Kidney capillary endothelial cell (primary cell): ENCODE results near the gene SPEM2.
A peak's percentile ranks its signal among the peaks of the same experiment; 100 is the strongest.

Experiments
- DNase-seq: peaks from one replicate; pipeline ENCODE4 v3.0.0-alpha.2; 2018; ENCODE audit warnings: low spot score

SPEM2 gene

DNA sequence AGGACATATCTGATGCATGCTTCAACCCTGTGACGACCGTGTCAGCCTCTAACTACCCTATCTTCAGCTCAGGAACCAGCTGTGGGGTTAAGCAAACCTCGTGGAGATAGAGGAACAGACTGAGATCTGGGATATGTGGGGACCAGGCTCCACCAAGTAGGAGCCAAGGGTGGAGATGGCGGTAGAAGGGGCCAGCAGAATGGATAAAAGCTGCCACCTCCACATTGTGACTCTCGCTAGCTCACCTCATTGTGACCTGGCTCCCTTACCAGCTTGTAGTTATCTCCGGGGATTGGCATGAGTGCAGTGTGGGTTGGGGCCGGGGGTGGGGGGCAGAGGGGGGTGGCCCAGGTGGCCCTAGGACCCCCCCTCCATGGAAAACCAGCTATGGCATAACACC is at the start of gene SPEM2:
SPEM2 (plus strand) TSS at position 301 of the 400 bp plus-strand sequence; CDS start at position 374, 73 bp downstream.
- DNase-seq, result no peak

GRCh38 chr17:7379134-7379533 is 46.3 kb upstream of the SPEM2 start:
- DNase-seq, result no peak

DNA sequence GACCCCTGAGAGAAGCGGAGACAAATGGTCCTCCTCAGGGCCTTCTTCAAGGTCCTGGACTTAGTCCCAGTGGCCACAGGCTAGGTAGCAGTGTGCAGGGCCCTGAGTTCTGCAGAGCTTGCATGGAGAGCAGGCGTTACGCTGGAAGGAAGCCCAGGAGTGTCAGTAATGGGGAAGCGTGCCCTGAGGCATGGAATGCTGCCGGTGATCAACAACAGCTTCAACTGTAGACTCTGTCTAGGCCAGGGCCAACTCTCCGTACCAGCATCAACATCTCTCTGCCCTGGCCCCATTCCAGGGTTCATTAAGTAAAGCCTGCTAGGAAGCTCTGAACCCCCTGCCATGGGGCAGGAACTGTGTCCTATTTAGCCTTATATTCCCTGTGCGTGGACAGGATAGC is 45.1 kb upstream of the SPEM2 start:
- DNase-seq, result no peak

GRCh38 chr17:7380855-7381683 is 44.3 kb upstream of the SPEM2 start, which contains the start of gene TNK1:
TNK1 (plus strand) TSS chr17:7381089; CDS start chr17:7382927, 1,838 bp downstream.
- no peak for DNase-seq

DNA sequence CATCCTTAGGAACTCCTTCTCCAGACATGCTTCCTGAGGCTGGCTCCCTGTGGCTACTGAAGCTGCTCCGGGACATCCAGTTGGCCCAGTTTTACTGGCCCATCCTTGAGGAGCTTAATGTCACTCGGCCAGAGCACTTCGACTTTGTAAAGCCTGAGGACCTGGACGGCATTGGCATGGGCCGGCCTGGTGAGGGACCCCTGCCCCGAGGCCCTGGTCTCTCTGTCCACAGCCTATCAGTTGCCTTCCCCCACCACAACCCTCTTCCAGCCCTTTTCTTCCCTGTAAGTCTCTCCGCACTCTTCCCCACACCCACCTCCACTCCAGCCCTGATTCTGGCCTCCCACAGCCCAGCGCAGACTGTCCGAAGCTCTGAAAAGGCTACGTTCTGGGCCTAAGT is 42.5 kb upstream of the SPEM2 start:
- no peak for DNase-seq

DNA sequence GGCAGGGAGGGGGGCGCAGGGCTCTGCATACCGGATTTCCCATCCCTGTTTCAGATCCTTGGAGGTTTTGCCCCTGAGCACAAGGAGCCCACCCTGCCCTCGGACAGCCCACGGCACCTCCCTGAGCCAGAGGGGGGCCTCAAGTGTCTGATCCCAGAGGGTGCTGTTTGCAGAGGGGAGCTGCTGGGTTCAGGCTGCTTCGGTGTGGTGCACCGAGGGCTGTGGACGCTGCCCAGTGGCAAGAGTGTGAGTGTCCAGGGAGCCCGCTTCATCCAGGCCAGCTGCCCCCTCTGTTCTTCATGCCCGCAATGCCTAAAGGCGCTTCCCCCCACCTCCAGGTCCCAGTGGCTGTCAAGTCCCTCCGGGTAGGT is 42.1 kb upstream of the SPEM2 start:
- DNase-seq, result no peak

DNA sequence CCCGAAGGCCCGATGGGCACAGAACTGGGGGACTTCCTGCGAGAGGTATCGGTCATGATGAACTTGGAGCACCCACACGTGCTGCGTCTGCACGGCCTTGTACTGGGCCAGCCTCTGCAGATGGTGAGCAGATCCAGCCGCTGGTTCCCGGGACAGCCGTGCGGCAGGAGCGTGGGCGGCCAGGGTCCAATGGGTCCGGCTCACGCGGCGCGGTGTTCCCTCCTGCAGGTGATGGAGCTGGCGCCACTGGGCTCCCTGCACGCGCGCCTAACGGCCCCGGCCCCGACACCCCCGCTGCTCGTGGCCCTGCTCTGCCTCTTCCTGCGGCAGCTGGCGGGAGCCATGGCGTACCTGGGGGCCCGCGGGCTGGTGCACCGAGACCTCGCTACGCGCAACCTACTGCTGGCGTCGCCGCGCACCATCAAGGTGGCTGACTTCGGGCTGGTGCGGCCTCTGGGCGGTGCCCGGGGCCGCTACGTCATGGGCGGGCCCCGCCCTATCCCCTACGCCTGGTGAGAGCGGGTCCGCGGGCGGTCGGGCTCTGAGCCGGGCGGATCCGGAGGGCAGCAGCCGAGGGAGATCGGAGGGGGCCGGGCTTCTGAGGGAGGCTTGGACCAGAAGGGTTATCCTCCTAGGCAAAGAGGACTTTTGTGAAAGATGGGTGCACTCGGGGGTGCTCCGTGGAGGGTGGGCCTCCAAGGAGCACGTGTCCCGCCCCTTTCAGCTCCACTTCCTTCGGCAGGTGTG is 41.5 kb upstream of the SPEM2 start:
- no peak for DNase-seq

DNA sequence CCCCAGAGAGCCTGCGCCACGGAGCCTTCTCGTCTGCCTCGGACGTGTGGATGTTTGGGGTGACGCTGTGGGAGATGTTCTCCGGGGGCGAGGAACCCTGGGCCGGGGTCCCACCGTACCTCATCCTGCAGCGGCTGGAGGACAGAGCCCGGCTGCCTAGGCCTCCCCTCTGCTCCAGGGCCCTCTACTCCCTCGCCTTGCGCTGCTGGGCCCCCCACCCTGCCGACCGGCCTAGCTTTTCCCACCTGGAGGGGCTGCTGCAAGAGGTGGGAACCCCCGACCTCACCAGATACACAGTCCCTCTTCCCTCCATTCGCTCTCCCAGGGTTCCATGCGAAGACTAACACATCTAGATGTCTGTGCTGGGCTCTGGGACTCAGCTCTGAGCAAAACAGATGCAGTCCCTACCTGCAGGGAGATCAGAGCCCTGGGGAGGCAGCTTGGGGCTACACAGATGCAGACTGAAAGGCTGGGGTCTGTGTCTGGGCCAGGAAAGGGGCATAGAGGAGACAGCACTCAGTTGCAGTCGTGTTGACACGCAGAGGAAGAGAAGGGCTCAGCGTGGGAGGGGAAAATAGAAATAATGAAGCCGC is 40.8 kb upstream of the SPEM2 start:
- no peak for DNase-seq

DNA sequence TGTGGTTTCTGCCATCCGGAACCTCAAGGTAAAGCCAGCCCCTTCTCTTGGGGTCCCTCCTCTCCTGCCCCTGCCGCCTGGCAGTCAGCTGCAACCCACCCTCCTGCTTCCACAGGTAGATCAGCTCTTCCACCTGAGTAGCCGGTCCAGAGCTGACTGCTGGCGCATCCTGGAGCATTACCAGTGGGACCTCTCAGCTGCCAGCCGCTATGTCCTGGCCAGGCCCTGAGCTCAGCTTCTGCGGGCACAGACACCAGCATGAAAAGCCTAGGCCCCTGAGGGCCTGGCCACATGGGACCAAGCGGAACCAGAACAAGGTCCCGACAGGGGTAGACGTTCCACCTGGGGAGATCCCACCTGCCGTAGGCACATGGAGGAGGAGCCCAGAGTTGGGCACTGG is 36.6 kb upstream of the SPEM2 start:
- DNase-seq, result no peak

DNA sequence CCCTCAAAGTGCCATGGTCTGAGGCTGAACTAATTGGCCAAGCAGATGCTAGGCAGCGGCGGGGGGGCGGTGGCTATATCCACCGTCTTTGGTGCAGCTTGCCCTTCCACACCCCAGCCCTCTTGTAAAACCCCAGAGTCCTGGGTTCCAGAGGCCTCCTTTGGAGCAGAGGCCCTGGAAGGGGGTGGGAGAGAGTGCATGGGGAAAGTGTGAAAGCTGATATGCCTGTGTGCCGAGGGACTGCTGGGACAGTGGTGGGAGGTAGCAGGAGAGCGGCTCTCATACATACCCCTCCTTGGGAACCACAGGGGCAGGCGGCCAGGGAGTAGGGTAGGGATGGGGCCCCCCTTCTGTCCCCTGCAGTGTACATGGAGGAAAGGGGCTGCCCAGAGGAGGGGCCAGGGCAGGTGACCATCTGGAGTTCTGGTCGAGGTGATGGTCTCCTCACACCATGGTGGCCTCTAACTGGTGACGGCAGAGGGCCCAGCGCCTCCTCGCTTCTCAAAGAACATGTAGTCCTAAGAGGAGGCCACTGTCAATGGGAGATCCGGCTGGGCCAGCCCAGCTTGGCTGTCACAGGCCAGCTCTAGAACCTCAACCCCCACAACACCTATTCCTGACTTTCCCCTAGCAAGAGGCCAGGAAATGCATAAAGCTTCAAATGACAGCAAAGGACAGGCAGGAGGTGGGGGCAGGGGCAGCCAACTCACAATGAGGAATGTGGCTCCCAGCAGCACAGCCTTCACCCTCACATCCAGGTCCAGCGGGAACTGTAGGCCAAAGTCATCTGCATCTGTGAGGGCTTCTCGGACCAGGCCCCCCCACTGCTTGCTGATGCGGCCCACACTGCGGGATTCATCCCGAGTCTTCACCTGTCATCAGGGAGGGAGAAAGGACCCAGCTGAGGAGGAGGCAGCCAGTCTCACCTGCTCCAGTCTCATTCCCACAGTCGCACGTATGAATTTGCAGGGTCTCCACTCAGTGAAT is 35.2 kb upstream of the SPEM2 start:
- DNase-seq, result no peak

DNA sequence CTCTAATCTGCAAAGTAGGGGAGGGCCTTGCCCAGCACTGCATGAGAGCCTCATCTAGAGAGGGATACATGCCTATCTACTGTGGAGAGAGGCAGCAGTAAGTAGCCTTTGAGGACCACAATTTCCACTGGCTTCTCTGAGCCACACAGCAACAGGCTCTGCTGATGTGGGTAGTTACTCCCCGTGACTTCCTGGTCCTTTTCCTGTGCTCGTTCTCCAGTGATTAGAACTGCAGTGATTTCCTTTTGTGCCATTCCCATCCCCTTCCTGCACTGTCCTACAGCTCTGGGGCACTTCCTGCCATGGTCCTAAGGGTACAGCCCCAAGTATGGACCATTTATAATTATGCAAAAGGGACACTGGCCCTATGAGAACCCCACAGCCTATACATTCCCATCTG is 34.1 kb upstream of the SPEM2 start:
- DNase-seq, result no peak

- DNase-seq, result no peak
Observed at GRCh38 chr17:7392696-7393612, 32.5 kb upstream of the SPEM2 start.

DNA sequence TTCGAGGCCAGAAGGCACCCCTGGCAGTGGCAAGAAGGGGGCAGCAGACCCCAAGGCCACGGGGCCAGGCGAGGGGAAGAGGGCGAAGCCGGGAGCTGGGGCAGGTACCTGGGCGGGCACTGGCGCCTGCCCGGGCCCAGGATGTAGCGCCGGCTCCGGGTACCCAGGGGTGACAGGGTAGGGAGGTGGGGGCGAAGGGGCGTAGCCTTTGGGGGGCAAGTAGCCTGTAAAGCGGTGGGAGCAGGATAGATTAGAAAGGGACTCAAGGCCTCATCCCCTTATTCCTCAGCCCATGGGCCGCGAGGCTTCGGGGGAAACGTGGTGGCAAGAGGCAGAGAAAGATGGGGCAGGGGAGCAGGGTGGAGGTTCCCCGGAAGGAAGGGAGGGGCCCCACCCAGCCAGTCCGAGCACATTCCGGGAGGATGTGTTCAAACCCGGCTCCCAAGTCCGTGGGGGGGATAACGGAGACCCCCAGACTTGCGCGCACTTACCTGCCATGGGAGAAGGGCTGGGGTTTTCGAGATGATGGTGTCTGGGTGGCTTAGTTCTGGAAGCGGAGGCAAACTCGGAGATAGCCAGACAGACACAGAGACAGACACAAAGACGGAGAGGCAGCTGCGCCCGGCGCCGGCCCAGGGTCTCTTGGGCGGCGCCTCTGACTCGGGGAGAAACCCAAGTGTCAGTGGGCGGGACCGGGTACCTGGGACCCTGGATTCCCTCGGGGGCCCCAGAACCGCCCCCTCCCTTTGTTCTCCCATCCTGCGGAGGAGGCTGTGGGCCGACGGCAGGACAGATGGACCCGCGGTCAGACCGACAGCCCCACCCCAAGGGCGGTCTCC is 31.6 kb upstream of the SPEM2 start:
- DNase-seq, result no peak

- peak; percentile 77 for DNase-seq
Observed at GRCh38 chr17:7394452-7395191, 30.8 kb upstream of the SPEM2 start, which contains the start of gene PLSCR3. PLSCR3 (minus strand) TSS chr17:7394525; CDS start chr17:7394110, 415 bp downstream.

GRCh38 chr17:7396147-7396546 is 29.3 kb upstream of the SPEM2 start:
- no peak for DNase-seq

- DNase-seq, result no peak
Observed at GRCh38 chr17:7398612-7399011, 26.8 kb upstream of the SPEM2 start.

- peak; percentile 32 for DNase-seq
Observed at GRCh38 chr17:7403043-7403726, 22.2 kb upstream of the SPEM2 start.

DNA sequence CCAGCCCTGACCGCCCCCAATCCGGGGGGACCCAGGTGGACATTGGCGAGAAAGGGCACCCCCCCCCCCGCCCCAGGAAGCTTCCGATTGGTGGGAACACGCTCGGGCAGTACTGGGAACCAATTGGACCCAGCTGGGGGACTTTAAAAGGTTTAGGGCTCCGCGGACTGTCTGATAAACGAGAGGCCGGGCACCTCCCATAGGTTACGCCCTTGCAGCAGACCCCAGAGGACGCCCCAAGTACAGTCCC is 21.8 kb upstream of the SPEM2 start:
- DNase-seq, result peak; percentile 48
